SU-DHL-6 (cell line): Measurements from ENCODE around the gene KRT9.

ENCODE experiments used
- EZH2phosphoT487 ChIP-seq: fragments of 200-600 bp; sonication (generic), shearing (Covaris generic); conservative IDR thresholded peaks from 2 replicates; pipeline ENCODE4 v1.6.1; 2018; ENCODE audit warnings: mild to moderate bottlenecking, antibody characterized with exemption, low read length, moderate library complexity, mixed read lengths
- TF ChIP-seq, protein P1 (sequence below): fragments of 200-600 bp; sonication (generic); IDR thresholded peaks from one replicate; pipeline ENCODE4 v1.5.1; 2017; ENCODE audit warnings: antibody characterized with exemption, mild to moderate bottlenecking, low read length, moderate library complexity; ENCODE audit not compliant: insufficient read depth, poor library complexity, severe bottlenecking

DNA sequence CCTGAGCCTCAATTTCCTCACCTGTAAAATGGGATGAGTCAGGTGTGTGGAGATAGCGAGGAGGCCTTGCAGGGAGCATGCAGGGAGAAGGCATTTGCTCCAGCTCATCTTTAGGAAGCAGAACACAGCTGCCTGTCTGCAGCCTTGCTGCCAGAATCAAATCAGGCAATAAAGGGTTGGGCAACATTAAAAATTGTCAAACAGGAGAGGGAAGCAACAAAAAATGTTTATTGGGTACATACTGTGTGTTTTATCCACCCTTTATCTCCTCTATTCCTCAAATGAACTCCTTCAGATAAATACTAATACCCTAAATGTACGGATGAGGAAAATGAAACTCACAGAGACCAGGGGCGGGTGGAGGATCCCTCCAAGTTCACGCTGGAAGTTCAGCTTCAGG is 28.5 kb upstream of the KRT9 start:
- TF ChIP-seq, protein P1, sequence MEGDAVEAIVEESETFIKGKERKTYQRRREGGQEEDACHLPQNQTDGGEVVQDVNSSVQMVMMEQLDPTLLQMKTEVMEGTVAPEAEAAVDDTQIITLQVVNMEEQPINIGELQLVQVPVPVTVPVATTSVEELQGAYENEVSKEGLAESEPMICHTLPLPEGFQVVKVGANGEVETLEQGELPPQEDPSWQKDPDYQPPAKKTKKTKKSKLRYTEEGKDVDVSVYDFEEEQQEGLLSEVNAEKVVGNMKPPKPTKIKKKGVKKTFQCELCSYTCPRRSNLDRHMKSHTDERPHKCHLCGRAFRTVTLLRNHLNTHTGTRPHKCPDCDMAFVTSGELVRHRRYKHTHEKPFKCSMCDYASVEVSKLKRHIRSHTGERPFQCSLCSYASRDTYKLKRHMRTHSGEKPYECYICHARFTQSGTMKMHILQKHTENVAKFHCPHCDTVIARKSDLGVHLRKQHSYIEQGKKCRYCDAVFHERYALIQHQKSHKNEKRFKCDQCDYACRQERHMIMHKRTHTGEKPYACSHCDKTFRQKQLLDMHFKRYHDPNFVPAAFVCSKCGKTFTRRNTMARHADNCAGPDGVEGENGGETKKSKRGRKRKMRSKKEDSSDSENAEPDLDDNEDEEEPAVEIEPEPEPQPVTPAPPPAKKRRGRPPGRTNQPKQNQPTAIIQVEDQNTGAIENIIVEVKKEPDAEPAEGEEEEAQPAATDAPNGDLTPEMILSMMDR: no peak
- TF ChIP-seq EZH2phosphoT487: no peak
